Amniotic stem cell (primary cell): Measurements from ENCODE around the gene MPHOSPH6.
"Not testable (repeated sequence)": the region's sequence is repeated elsewhere in the genome, so short reads cannot be mapped to it uniquely, and the experiment has no call there.

Source experiments
- DNase-seq: peaks from one replicate; lab custom pipeline; 2025; lab: John Stamatoyannopoulos, UW

The MPHOSPH6 gene

GRCh38 chr16:82118749-82119148, 51.3 kb downstream of the MPHOSPH6 start:
- DNase-seq: no peak

DNA sequence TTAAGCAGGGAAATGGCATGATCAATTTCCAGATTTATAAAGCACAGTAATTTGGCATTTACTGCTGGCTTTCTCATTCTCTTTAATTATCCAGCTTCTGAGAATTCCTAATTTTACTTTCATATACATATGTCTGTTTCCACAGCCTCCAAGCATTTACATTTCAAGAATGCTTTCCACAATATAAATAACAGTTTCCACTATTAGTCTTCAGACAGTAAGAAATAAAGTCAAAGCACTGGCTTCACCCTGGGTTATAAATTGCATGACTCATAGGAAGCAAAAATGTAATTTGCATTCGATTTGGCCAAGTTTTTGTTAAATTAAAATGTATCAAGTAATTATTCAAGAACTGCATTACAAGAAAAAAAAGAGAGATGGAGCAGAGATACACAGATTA, 53.5 kb downstream of the MPHOSPH6 start:
- no peak for DNase-seq

- no peak for DNase-seq
Observed at GRCh38 chr16:82113741-82114140, 56.3 kb downstream of the MPHOSPH6 start.

DNA sequence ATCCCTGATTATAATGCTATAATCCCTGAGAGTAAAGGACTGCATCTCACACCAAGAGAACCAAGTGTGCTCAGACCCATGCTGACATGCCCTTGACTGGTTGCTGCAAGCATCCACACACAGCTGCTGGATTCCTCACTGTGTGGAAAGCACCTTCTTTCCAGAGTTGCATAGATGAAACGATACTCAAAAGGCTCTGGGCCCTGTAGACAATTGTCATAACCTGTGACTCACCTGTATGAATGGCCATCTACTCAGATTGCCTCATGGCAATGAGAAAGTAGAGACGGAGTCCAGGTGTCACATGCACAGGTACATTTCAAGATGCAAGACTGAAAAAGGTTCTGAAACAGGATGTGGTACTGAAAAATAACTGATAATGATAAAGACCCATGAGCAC, 58.1 kb downstream of the MPHOSPH6 start:
- no peak for DNase-seq

DNA sequence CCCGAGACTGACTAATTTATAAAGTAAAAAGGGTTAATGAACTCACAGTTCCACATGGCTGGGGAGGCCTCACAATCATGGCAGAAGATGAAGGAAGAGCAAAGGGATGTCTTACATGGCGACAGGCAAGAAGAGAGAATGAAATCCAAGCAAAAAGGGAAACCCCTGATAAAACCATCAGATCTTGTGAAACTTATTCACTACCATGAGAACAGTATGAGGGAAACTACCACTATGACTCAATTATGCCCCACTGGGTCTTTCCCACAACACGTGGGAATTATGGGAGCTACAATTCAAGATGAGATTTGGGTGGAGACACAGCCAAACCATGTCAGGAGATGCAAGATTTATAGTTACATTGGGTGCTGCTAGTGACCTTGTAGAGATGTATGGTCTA, 60.8 kb downstream of the MPHOSPH6 start:
- not testable (repeated sequence) for DNase-seq

DNA sequence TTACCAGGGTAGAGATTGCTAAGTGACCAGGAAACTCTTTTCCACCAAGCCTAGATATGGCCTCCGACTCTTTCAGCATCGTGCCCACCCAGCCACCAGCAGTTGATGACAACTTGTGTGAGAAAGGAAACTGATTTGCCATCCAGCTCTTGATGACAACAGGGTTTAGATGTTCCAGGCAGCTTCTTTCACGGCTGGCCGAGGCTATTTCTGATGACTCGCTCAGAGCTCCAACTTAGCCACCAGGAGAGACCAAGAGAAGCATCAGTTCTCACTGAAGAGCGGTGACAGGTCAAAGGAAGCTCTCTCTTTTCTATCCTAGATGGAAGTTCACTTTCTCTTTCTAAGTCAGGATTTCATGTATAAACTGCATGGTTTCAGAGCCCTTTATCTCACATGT, 61.2 kb downstream of the MPHOSPH6 start:
- no peak for DNase-seq

GRCh38 chr16:82108100-82108499, 61.9 kb downstream of the MPHOSPH6 start:
- DNase-seq: no peak

DNA sequence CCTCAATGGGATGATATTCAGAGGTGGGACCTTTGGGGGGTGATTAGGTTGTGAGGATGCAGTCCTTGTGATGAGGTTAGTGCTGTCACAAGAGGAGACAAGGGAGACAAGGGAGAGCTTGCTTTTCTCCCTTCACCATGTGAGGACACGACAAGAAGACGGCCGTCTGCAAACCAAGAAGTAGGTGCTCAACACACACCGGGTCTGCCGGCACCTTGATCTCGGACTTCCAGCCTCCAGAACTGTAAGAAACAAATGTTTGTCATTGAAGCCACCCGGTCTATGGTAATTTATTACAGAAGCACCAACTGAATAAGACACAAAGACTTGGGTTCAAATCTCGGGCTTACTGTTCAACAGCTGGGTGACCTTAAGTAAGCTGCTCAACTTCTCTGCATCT, 64.9 kb downstream of the MPHOSPH6 start:
- DNase-seq: no peak
